Neural progenitor cell (in vitro differentiated cells): ENCODE results near the gene SPCS2. TPM values are rescaled to one million over a fixed set of nuclear protein-coding genes. Genes with fewer than 3 reads are reported as not detected.

Experiments
- DNase-seq: peaks from one replicate; pipeline ENCODE4 v3.0.0-alpha.2; 2016; ENCODE audit warnings: low spot score
- H2AFZ ChIP-seq: fragments of 200-600 bp; sonication (generic); replicated peaks from 2 replicates; pipeline ENCODE4 v1.6.1; 2016; ENCODE audit warnings: antibody characterized with exemption
- H3F3A ChIP-seq: fragments of 200-600 bp; sonication (generic); 2 replicates; pipeline ENCODE4 v1.6.1; 2016; ENCODE audit warnings: antibody characterized with exemption, low read depth
- H3K27ac ChIP-seq: fragments of 200-600 bp; sonication (generic); 2 replicates; pipeline ENCODE4 v1.5.1; 2016; ENCODE audit warnings: mild to moderate bottlenecking
- H3K27me3 ChIP-seq: fragments of 200-600 bp; sonication (generic); 2 replicates; pipeline ENCODE4 v1.6.1; 2016; ENCODE audit warnings: mild to moderate bottlenecking, moderate library complexity
- H3K36me3 ChIP-seq: fragments of 200-600 bp; sonication (generic); 2 replicates; pipeline ENCODE4 v1.5.1; 2016
- H3K4me1 ChIP-seq: fragments of 200-600 bp; sonication (generic); 2 replicates; pipeline ENCODE4 v1.6.1; 2016; ENCODE audit warnings: mixed run types
- H3K4me2 ChIP-seq: fragments of 200-600 bp; sonication (generic); 2 replicates; pipeline ENCODE4 v1.6.1; 2016
- H3K4me3 ChIP-seq: fragments of 200-600 bp; sonication (generic); 2 replicates; pipeline ENCODE4 v1.5.1; 2016
- H3K79me2 ChIP-seq: fragments of 200-600 bp; sonication (generic); 2 replicates; pipeline ENCODE4 v1.6.1; 2016; ENCODE audit warnings: low read depth
- H3K9ac ChIP-seq: fragments of 200-600 bp; sonication (generic); 2 replicates; pipeline ENCODE4 v1.6.1; 2016
- H3K9me3 ChIP-seq: fragments of 200-600 bp; sonication (generic); 2 replicates; pipeline ENCODE4 v1.5.1; 2016; ENCODE audit warnings: low read depth
- H4K20me1 ChIP-seq: fragments of 200-600 bp; sonication (generic); 2 replicates; pipeline ENCODE4 v1.6.1; 2016; ENCODE audit warnings: low read depth
- H3K27ac Mint-ChIP-seq: 3 replicates; pipeline ENCODE4 v1.8.0; 2021; ENCODE audit warnings: mixed read lengths
- H3K27me3 Mint-ChIP-seq: 2 replicates; pipeline ENCODE4 v1.8.0; 2022; ENCODE audit warnings: low read depth, mild to moderate bottlenecking, inconsistent platforms, moderate library complexity, mixed read lengths; ENCODE audit not compliant: insufficient read depth
- H3K36me3 Mint-ChIP-seq: 3 replicates; pipeline ENCODE4 v1.8.0; 2021; ENCODE audit warnings: mixed read lengths
- H3K4me1 Mint-ChIP-seq: 3 replicates; pipeline ENCODE4 v1.8.0; 2021; ENCODE audit warnings: mixed read lengths
- H3K4me3 Mint-ChIP-seq: 3 replicates; pipeline ENCODE4 v1.8.0; 2021; ENCODE audit warnings: mild to moderate bottlenecking, moderate library complexity, mixed read lengths
- H3K9me3 Mint-ChIP-seq: 3 replicates; pipeline ENCODE4 v1.8.0; 2020; ENCODE audit warnings: mixed read lengths
- CTCF ChIP-seq: fragments of 200-600 bp; sonication (generic); IDR thresholded peaks from 2 replicates; pipeline ENCODE4 v1.5.1; 2017; ENCODE audit warnings: antibody characterized with exemption, mild to moderate bottlenecking
- EZH2 ChIP-seq: fragments of 200-600 bp; sonication (generic); IDR thresholded peaks from 2 replicates; pipeline ENCODE4 v1.6.1; 2017; ENCODE audit warnings: antibody characterized with exemption, mild to moderate bottlenecking, moderate library complexity
- EZH2phosphoT487 ChIP-seq: fragments of 200-600 bp; sonication (generic); IDR thresholded peaks from 2 replicates; pipeline ENCODE4 v1.6.1; 2017; ENCODE audit warnings: antibody characterized with exemption
- total RNA-seq: library from RNA; depleted of rRNA; stranded (reverse); fragments of >200 nt; gene quantifications from 2 replicates; pipeline ENCODE4 v1.2.3, GENCODE V29; 2015; ENCODE audit warnings: low replicate concordance

The SPCS2 gene
- total RNA-seq, 1 donor from 2014 or later, result 66.9 TPM

DNA sequence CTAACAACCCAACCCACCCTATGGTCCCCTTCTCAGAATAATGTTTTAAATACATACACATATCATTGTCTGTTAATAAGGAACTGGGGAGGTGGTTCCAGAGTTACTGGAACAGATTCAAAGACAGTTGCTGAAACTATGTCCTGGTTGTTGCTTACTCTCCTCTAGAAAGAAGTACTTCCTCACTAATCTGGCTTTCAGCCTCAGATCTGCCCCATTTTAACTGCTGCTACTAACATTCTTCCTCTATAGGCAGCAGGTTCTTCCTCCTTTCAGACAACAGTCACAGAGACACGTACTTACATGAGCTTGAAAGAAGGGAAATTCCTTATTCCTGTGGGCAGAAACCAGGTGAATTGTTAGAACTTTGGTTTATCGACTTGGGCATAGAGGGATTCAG lies 31.6 kb downstream of the SPCS2 start:
- H3K36me3 ChIP-seq, result no peaks in the 10 kb centered on the region
- no peak overlapping the region for H3K27ac Mint-ChIP-seq
- peaks cover 10% of the 10 kb centered on the region for H3K36me3 Mint-ChIP-seq
- H3K4me2 ChIP-seq, result no peak overlapping the region
- no peaks in the 10 kb centered on the region for H3F3A ChIP-seq
- H3K4me3 ChIP-seq, result no peak overlapping the region
- H4K20me1 ChIP-seq, result no peaks in the 10 kb centered on the region
- H3K4me1 Mint-ChIP-seq, result no peaks in the 10 kb centered on the region
- no peak overlapping the region for H3K9ac ChIP-seq
- no peak overlapping the region for H3K4me3 Mint-ChIP-seq
- H3K27ac ChIP-seq, result no peak overlapping the region
- no peaks in the 10 kb centered on the region for H3K27me3 ChIP-seq
- H3K9me3 ChIP-seq, result no peaks in the 10 kb centered on the region
- H3K79me2 ChIP-seq, result no peaks in the 10 kb centered on the region
- no peak overlapping the region for H2AFZ ChIP-seq
- no peaks in the 10 kb centered on the region for H3K4me1 ChIP-seq
- TF ChIP-seq EZH2, result no peak
- TF ChIP-seq CTCF, result no peak
- TF ChIP-seq EZH2phosphoT487, result no peak
- no peak for DNase-seq
- peaks cover 2% of the 10 kb centered on the region for H3K27me3 Mint-ChIP-seq
- no peaks in the 10 kb centered on the region for H3K9me3 Mint-ChIP-seq

GRCh38 chr11:74981888-74982287 lies 32.8 kb downstream of the SPCS2 start:
- Histone ChIP-seq H3K4me3 (no peak overlapping the region), H3K4me1 (no peaks in the 10 kb centered on the region), H3K27me3 (no peaks in the 10 kb centered on the region), H3K9ac (no peak overlapping the region), H3K79me2 (no peaks in the 10 kb centered on the region), H3F3A (no peaks in the 10 kb centered on the region), H3K27ac (no peak overlapping the region), H3K4me2 (no peak overlapping the region), H4K20me1 (no peaks in the 10 kb centered on the region), H2AFZ (no peak overlapping the region), H3K36me3 (no peaks in the 10 kb centered on the region), H3K9me3 (no peaks in the 10 kb centered on the region)
- Mint-ChIP-seq H3K9me3 (no peaks in the 10 kb centered on the region), H3K27ac (no peak overlapping the region), H3K4me3 (no peak overlapping the region), H3K4me1 (no peaks in the 10 kb centered on the region), H3K27me3 (peaks cover 2% of the 10 kb centered on the region), H3K36me3 (peaks cover 8% of the 10 kb centered on the region)
- no peak for TF ChIP-seq CTCF
- DNase-seq, result no peak

- DNase-seq, result no peak
- Histone ChIP-seq H3K9me3 (no peaks in the 10 kb centered on the region), H4K20me1 (no peaks in the 10 kb centered on the region), H2AFZ (no peak overlapping the region), H3K27ac (no peak overlapping the region), H3K4me1 (no peaks in the 10 kb centered on the region), H3K4me3 (no peak overlapping the region), H3K27me3 (no peaks in the 10 kb centered on the region), H3K9ac (no peak overlapping the region), H3F3A (peaks cover 13% of the 10 kb centered on the region), H3K36me3 (no peaks in the 10 kb centered on the region), H3K4me2 (no peak overlapping the region), H3K79me2 (no peaks in the 10 kb centered on the region)
- H3K4me1 Mint-ChIP-seq, result no peaks in the 10 kb centered on the region
- H3K9me3 Mint-ChIP-seq, result no peaks in the 10 kb centered on the region
- no peak for TF ChIP-seq CTCF
- H3K4me3 Mint-ChIP-seq, result no peak overlapping the region
- peaks cover 4% of the 10 kb centered on the region for H3K27me3 Mint-ChIP-seq
- H3K36me3 Mint-ChIP-seq, result peaks cover 8% of the 10 kb centered on the region
- no peak overlapping the region for H3K27ac Mint-ChIP-seq
Observed at GRCh38 chr11:74984070-74984469, 35.0 kb downstream of the SPCS2 start.

DNA sequence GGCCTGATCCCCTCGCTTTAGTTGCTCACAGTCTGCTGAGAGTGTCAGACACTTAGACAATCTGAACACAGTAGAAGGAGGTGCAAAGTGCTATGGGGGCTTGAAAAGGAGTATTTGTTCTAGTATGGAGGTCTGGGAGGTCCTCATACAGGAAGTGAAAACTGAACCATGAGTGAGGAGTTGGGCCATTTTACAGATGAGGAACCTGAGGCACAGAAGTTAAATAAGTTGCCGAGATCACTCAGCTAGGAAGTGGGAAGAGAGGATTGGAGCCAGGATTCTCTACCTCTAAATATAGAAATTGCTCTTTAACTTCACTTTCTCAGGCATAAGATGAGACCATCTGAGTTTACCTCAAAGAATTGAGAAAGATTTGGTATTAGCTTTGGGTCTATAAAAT lies 35.7 kb downstream of the SPCS2 start:
- Mint-ChIP-seq H3K4me3 (no peak overlapping the region), H3K9me3 (no peaks in the 10 kb centered on the region), H3K36me3 (peaks cover 8% of the 10 kb centered on the region), H3K27me3 (peaks cover 4% of the 10 kb centered on the region), H3K4me1 (peaks cover 5% of the 10 kb centered on the region), H3K27ac (no peak overlapping the region)
- H4K20me1 ChIP-seq, result no peaks in the 10 kb centered on the region
- DNase-seq, result no peak
- no peak overlapping the region for H3K4me3 ChIP-seq
- H3K27me3 ChIP-seq, result no peaks in the 10 kb centered on the region
- H3K9ac ChIP-seq, result no peak overlapping the region
- TF ChIP-seq EZH2 (no peak), EZH2phosphoT487 (no peak), CTCF (no peak)
- H3K4me1 ChIP-seq, result peaks cover 4% of the 10 kb centered on the region
- no peaks in the 10 kb centered on the region for H3K36me3 ChIP-seq
- no peak overlapping the region for H3K4me2 ChIP-seq
- H3K79me2 ChIP-seq, result peaks cover 3% of the 10 kb centered on the region
- no peak overlapping the region for H3K27ac ChIP-seq
- H3K9me3 ChIP-seq, result no peaks in the 10 kb centered on the region
- H3F3A ChIP-seq, result peaks cover 17% of the 10 kb centered on the region
- H2AFZ ChIP-seq, result no peak overlapping the region
